ENCODE data around the gene CSF3.

DNA sequence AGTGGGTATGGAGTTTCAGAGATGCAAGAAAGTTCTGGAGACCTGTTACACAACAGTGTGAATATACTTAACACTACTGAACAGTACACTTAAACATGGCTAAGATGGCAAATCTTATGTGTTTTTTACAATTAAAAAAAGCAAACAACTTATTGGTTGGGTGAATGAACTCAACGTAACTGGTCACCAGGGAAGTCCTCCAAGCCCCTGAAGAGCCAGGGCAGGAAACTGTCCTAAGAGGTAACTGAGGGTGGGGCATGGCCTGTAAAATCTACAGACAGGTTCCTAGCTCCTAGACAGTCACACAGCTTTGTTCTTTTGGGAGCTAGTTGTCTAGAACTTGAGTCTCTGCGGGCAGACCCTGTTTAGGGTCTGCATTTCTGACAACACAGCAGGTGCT, 10.3 kb downstream of the CSF3 start:
- TF ChIP-seq, protein P1, sequence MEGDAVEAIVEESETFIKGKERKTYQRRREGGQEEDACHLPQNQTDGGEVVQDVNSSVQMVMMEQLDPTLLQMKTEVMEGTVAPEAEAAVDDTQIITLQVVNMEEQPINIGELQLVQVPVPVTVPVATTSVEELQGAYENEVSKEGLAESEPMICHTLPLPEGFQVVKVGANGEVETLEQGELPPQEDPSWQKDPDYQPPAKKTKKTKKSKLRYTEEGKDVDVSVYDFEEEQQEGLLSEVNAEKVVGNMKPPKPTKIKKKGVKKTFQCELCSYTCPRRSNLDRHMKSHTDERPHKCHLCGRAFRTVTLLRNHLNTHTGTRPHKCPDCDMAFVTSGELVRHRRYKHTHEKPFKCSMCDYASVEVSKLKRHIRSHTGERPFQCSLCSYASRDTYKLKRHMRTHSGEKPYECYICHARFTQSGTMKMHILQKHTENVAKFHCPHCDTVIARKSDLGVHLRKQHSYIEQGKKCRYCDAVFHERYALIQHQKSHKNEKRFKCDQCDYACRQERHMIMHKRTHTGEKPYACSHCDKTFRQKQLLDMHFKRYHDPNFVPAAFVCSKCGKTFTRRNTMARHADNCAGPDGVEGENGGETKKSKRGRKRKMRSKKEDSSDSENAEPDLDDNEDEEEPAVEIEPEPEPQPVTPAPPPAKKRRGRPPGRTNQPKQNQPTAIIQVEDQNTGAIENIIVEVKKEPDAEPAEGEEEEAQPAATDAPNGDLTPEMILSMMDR (IDR thresholded peaks at IDR 0.05; ENCODE audit: low read length): no peak
- TF ChIP-seq EZH2 (IDR thresholded peaks at IDR 0.05; ENCODE audit: borderline replicate concordance, low read length): no peak

All from OCI-LY1 (cell line).